ENCODE measurements around the gene ZNF892.
"Not testable (repeated sequence)": the region's sequence is repeated elsewhere in the genome, so short reads cannot be mapped to it uniquely, and the experiment has no call there.

ZNF892 gene

GRCh38 chr2:95234286-95234785 lies 27.0 kb downstream of the ZNF892 start:
- H3K4me3 ChIP-seq (ENCODE audit: low read depth, low read length) = no peak overlapping the region
- ChIA-PET CTCF (interaction anchor here (0.6 to 1.0 kb wide), 2 partner anchors 10 to 111 kb away, joined by 3 read pairs; no protein-coding TSS in a partner anchor), POLR2A (no interaction called here)
- TF ChIP-seq, protein P1, sequence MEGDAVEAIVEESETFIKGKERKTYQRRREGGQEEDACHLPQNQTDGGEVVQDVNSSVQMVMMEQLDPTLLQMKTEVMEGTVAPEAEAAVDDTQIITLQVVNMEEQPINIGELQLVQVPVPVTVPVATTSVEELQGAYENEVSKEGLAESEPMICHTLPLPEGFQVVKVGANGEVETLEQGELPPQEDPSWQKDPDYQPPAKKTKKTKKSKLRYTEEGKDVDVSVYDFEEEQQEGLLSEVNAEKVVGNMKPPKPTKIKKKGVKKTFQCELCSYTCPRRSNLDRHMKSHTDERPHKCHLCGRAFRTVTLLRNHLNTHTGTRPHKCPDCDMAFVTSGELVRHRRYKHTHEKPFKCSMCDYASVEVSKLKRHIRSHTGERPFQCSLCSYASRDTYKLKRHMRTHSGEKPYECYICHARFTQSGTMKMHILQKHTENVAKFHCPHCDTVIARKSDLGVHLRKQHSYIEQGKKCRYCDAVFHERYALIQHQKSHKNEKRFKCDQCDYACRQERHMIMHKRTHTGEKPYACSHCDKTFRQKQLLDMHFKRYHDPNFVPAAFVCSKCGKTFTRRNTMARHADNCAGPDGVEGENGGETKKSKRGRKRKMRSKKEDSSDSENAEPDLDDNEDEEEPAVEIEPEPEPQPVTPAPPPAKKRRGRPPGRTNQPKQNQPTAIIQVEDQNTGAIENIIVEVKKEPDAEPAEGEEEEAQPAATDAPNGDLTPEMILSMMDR (IDR thresholded peaks at IDR 0.05; ENCODE audit: insufficient read depth, low read length, missing control alignments) = no peak
- no peak for DNase-seq (ENCODE audit: low read depth, low spot score)

DNA sequence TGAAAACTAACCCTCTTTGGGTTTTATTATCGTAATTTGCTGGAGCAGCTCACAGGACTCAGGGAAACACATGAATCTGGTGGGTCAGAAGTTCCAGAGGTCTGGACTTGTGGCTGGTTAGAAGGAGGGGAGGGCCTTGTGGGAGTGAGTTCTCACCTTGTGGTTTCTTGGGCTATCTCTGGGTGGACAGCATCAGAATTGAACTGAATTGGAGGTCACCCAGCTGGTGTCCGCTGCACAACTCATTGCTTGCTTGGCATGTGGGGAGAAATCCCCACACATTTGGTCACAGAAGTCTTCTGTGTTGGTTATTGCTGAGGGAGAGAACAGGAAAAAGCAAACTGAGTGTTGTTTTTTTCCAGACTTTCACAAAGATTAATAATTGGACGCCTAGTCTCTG lies 27.5 kb downstream of the ZNF892 start:
- H3K4me3 ChIP-seq (ENCODE audit: low read depth, low read length) = no peak overlapping the region
- TF ChIP-seq, protein P1 (IDR thresholded peaks at IDR 0.05; ENCODE audit: insufficient read depth, low read length, missing control alignments) = no peak
- POLR2A ChIA-PET = no interaction called here
- DNase-seq (ENCODE audit: low read depth, low spot score) = no peak
- CTCF ChIA-PET = interaction anchor here (0.6 kb wide), 1 partner anchor 10 kb away, joined by 3 read pairs; no protein-coding TSS in a partner anchor

DNA sequence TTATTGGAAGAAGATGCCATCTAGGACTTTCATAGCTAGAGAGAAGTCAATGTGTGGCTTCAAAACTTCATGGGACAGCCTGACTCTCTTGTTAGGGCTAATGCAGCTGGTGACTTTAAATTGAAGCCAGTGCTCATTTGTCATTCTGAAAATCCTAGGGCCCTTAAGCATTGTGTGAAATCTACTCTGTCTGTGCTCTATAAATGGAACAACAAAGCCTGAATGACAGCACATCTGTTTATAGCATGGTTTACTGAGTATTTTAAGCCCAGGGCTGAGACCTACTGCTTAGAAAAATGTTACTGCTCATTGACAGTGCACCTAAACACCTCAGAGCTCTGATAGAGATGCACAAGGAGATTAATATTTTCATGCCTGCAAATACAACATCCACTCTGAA lies 30.8 kb downstream of the ZNF892 start:
- DNase-seq (ENCODE audit: low read depth, low spot score) = no peak
- TF ChIP-seq, protein P1 (IDR thresholded peaks at IDR 0.05; ENCODE audit: insufficient read depth, low read length, missing control alignments) = no peak
- CTCF ChIA-PET = no interaction called here
- POLR2A ChIA-PET = interaction anchor here (0.7 kb wide), 1 partner anchor 10 kb away, joined by 3 read pairs; no protein-coding TSS in a partner anchor
- H3K4me3 ChIP-seq (ENCODE audit: low read depth, low read length) = no peak overlapping the region

- TF ChIP-seq, protein P1 (IDR thresholded peaks at IDR 0.05; ENCODE audit: insufficient read depth, low read length, missing control alignments) = no peak
- no peak overlapping the region for H3K4me3 ChIP-seq (ENCODE audit: low read depth, low read length)
- ChIA-PET POLR2A (no interaction called here), CTCF (interaction anchor here (2.7 kb wide), 1 partner anchor 9 kb away, joined by 14 read pairs; no protein-coding TSS in a partner anchor)
- no peak for DNase-seq (ENCODE audit: low read depth, low spot score)
Measured at GRCh38 chr2:95240091-95240490, 32.8 kb downstream of the ZNF892 start.

DNA sequence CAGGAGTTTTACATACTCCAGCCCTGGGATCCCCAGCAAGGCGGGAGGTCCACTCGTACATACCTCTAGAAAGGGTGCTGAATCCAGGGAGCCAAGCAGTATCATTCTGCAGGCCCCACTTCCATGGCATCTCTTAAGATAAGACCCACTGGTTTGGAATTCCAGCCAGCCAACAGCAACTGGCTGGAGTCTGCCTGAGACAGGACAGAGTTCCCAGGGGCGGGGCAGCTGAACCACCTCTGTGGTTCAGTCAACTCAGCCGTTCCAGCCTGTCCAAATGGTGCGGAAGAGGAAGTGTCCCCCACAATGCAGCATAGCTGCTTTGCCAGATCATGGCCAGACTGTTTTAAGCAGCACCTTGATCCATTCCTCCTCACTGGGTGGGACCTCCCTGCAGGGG lies 33.2 kb downstream of the ZNF892 start:
- ChIA-PET CTCF (interaction anchor here (1.3 to 2.7 kb wide), 2 partner anchors 9 to 75 kb away, joined by 4 to 14 read pairs; no protein-coding TSS in a partner anchor), POLR2A (no interaction called here)
- no peak for DNase-seq (ENCODE audit: low read depth, low spot score)
- H3K4me3 ChIP-seq (ENCODE audit: low read depth, low read length) = no peak overlapping the region
- TF ChIP-seq, protein P1 (IDR thresholded peaks at IDR 0.05; ENCODE audit: insufficient read depth, low read length, missing control alignments) = no peak

- H3K4me3 ChIP-seq (ENCODE audit: low read depth, low read length); DNase-seq (ENCODE audit: low read depth, low spot score): not testable (repeated sequence)
- CTCF ChIA-PET = interaction anchor here (1.3 to 2.7 kb wide), 2 partner anchors 11 to 74 kb away, joined by 4 to 14 read pairs; no protein-coding TSS in a partner anchor
- POLR2A ChIA-PET = interaction anchor here (1.3 kb wide), 1 partner anchor 9 kb away, joined by 3 read pairs; no protein-coding TSS in a partner anchor
Measured at GRCh38 chr2:95242084-95242483, 34.8 kb downstream of the ZNF892 start.

Measured in AG04449 (cell line).